ENCODE data around the gene KIF13A. TPM values are rescaled to one million over a fixed set of nuclear protein-coding genes. Genes with fewer than 3 reads are reported as not detected.

KIF13A gene
- total RNA-seq, 2 experiments from 2014 or later = 0.91 to 1.4 TPM

GRCh38 chr6:17899491-17899890, 87.9 kb downstream of the KIF13A start:
- H3K27ac Mint-ChIP-seq = no peak overlapping the region
- peaks cover 0 to 17% of the 10 kb centered on the region in 2 experiments for H3K9me3 ChIP-seq (ENCODE audit: control insufficient read depth in 1 of 2, insufficient read depth in 1 of 2, low read length in 2 of 2)
- no peaks in the 10 kb centered on the region for H3K36me3 ChIP-seq (ENCODE audit: insufficient read depth, low read length)
- ChIA-PET POLR2A (no interaction called here), CTCF (no interaction called here)
- H3K4me3 ChIP-seq (ENCODE audit: low read length) = no peak overlapping the region
- H3K4me1 ChIP-seq (ENCODE audit: insufficient read depth, low read length) = no peaks in the 10 kb centered on the region
- no peak overlapping the region for H3K4me3 Mint-ChIP-seq
- ATAC-seq (ENCODE audit: poor library complexity) (no peak), DNase-seq (no peak)
- H3K27ac ChIP-seq (ENCODE audit: low read depth in 1 of 2, low read length in 2 of 2) = no peak overlapping the region
- intact Hi-C loops (cut with DNase I, micrococcal nuclease) = no loop called here
- no peaks in the 10 kb centered on the region for H3K36me3 Mint-ChIP-seq (ENCODE audit: low read depth)
- H3K27me3 Mint-ChIP-seq = peaks cover 14% of the 10 kb centered on the region
- H3K4me1 Mint-ChIP-seq (ENCODE audit: low read depth) = no peaks in the 10 kb centered on the region
- peaks cover 0 to 4% of the 10 kb centered on the region in 2 experiments for H3K27me3 ChIP-seq (ENCODE audit: control insufficient read depth in 1 of 2, insufficient read depth in 2 of 2, low read length in 2 of 2)
- TF ChIP-seq, protein P1, sequence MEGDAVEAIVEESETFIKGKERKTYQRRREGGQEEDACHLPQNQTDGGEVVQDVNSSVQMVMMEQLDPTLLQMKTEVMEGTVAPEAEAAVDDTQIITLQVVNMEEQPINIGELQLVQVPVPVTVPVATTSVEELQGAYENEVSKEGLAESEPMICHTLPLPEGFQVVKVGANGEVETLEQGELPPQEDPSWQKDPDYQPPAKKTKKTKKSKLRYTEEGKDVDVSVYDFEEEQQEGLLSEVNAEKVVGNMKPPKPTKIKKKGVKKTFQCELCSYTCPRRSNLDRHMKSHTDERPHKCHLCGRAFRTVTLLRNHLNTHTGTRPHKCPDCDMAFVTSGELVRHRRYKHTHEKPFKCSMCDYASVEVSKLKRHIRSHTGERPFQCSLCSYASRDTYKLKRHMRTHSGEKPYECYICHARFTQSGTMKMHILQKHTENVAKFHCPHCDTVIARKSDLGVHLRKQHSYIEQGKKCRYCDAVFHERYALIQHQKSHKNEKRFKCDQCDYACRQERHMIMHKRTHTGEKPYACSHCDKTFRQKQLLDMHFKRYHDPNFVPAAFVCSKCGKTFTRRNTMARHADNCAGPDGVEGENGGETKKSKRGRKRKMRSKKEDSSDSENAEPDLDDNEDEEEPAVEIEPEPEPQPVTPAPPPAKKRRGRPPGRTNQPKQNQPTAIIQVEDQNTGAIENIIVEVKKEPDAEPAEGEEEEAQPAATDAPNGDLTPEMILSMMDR (IDR thresholded peaks at IDR 0.05) = no peak
- peaks cover 6% of the 10 kb centered on the region for H3K9me3 Mint-ChIP-seq

GRCh38 chr6:17897681-17898080, 89.8 kb downstream of the KIF13A start:
- Histone ChIP-seq H3K4me3 (ENCODE audit: low read length) (no peak overlapping the region), H3K9me3 (ENCODE audit: control insufficient read depth in 1 of 2, insufficient read depth in 1 of 2, low read length in 2 of 2) (peaks cover 7 to 19% of the 10 kb centered on the region in 2 experiments), H3K36me3 (ENCODE audit: insufficient read depth, low read length) (no peaks in the 10 kb centered on the region), H3K27ac (ENCODE audit: low read depth in 1 of 2, low read length in 2 of 2) (no peak overlapping the region), H3K4me1 (ENCODE audit: insufficient read depth, low read length) (no peaks in the 10 kb centered on the region), H3K27me3 (ENCODE audit: control insufficient read depth in 1 of 2, insufficient read depth in 2 of 2, low read length in 2 of 2) (peaks cover 0 to 4% of the 10 kb centered on the region in 2 experiments)
- Mint-ChIP-seq H3K27me3 (peaks cover 9% of the 10 kb centered on the region), H3K9me3 (peaks cover 6% of the 10 kb centered on the region), H3K36me3 (ENCODE audit: low read depth) (no peaks in the 10 kb centered on the region), H3K4me1 (ENCODE audit: low read depth) (no peaks in the 10 kb centered on the region), H3K27ac (no peak overlapping the region), H3K4me3 (no peak overlapping the region)
- intact Hi-C loops (cut with DNase I, micrococcal nuclease) = no loop called here
- TF ChIP-seq, protein P1 (IDR thresholded peaks at IDR 0.05) = no peak
- ATAC-seq (ENCODE audit: poor library complexity) = no peak
- POLR2A ChIA-PET = no interaction called here
- no peak for DNase-seq
- CTCF ChIA-PET = no interaction called here

- Histone ChIP-seq H3K27me3 (ENCODE audit: control insufficient read depth in 1 of 2, insufficient read depth in 2 of 2, low read length in 2 of 2) (no peaks in the 10 kb centered on the region), H3K27ac (ENCODE audit: low read depth in 1 of 2, low read length in 2 of 2) (no peak overlapping the region), H3K4me3 (ENCODE audit: low read length) (no peak overlapping the region), H3K36me3 (ENCODE audit: insufficient read depth, low read length) (no peaks in the 10 kb centered on the region), H3K9me3 (ENCODE audit: control insufficient read depth in 1 of 2, insufficient read depth in 1 of 2, low read length in 2 of 2) (peaks cover 7 to 19% of the 10 kb centered on the region in 2 experiments), H3K4me1 (ENCODE audit: insufficient read depth, low read length) (no peaks in the 10 kb centered on the region)
- TF ChIP-seq, protein P1 (IDR thresholded peaks at IDR 0.05) = no peak
- Mint-ChIP-seq H3K27me3 (peaks cover 12% of the 10 kb centered on the region), H3K4me3 (no peak overlapping the region), H3K9me3 (peaks cover 6% of the 10 kb centered on the region), H3K36me3 (ENCODE audit: low read depth) (no peaks in the 10 kb centered on the region), H3K4me1 (ENCODE audit: low read depth) (no peaks in the 10 kb centered on the region), H3K27ac (no peak overlapping the region)
- ChIA-PET CTCF (no interaction called here), POLR2A (no interaction called here)
- intact Hi-C loops (cut with DNase I, micrococcal nuclease) = no loop called here
- no peak for DNase-seq
- ATAC-seq (ENCODE audit: poor library complexity) = no peak
Observed at GRCh38 chr6:17894905-17895304, 92.5 kb downstream of the KIF13A start.

Data from CD4-positive, alpha-beta T cell (primary cell).